DMS153 treated with DMSO at 0.1 percent for 48 hours (cell line): ENCODE data around the gene SERPINB6.
"Not testable (repeated sequence)": the region's sequence is repeated elsewhere in the genome, so short reads cannot be mapped to it uniquely, and the experiment has no call there.

Experiments used
- DNase-seq: peaks from one replicate; lab custom pipeline; 2025; ENCODE audit not compliant: unreplicated experiment; lab: John Stamatoyannopoulos, UW

Gene SERPINB6

GRCh38 chr6:2917065-2917464 is 54.3 kb downstream of the SERPINB6 start:
- DNase-seq: no peak

GRCh38 chr6:2916158-2916925 is 55.0 kb downstream of the SERPINB6 start:
- no peak for DNase-seq

DNA sequence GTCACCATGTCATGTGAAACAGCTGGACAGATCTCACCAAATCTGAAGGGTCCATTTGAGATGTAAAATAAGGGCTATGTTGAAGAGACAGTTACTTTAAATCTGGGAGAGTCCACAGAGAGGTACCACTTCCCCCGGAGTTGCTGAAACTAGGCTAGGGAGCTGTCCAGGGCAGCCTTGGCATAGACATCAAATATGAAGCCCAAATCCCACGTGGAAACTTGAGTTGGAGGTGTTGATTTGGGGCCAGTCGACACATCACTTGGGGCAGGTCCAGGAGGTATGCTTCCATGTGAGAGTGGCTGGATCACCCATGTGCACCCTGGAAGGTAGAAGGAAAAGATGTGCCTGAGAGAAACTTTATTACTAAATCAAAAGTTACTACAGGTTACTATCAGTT is 56.2 kb downstream of the SERPINB6 start:
- DNase-seq: no peak

- no peak for DNase-seq
Observed at GRCh38 chr6:2914318-2914660, 57.1 kb downstream of the SERPINB6 start.

- no peak for DNase-seq
Observed at GRCh38 chr6:2913621-2914317, 57.6 kb downstream of the SERPINB6 start.

DNA sequence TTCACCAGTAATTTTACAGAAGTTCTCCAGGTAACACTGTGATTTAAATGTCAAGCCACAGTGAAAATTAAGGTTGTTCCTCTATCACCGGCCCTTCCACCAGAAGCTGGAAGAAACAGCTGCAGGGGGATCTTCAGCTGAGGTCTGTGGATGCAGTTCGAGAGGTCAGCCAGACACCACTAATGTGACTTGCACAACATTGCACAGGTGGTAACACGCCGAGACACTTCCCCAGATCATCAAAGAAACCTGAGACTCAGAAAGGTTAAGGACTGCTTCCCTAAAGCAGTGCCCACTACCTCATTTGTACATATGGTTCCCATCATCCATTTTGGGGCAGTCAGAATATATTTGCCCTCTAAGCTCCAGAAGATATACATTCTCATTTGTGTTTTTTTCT is 60.2 kb downstream of the SERPINB6 start:
- DNase-seq: no peak

GRCh38 chr6:2909718-2910117 is 61.6 kb downstream of the SERPINB6 start:
- DNase-seq: no peak

- not testable (repeated sequence) for DNase-seq
Observed at GRCh38 chr6:2909051-2909606, 62.2 kb downstream of the SERPINB6 start.

GRCh38 chr6:2908516-2908915 is 62.9 kb downstream of the SERPINB6 start:
- DNase-seq: not testable (repeated sequence)

- DNase-seq: not testable (repeated sequence)
Observed at GRCh38 chr6:2903411-2904185, 67.8 kb downstream of the SERPINB6 start.

GRCh38 chr6:2901645-2902502 is 69.5 kb downstream of the SERPINB6 start:
- not testable (repeated sequence) for DNase-seq

- DNase-seq: no peak
Observed at GRCh38 chr6:2900821-2901644, 70.3 kb downstream of the SERPINB6 start.

DNA sequence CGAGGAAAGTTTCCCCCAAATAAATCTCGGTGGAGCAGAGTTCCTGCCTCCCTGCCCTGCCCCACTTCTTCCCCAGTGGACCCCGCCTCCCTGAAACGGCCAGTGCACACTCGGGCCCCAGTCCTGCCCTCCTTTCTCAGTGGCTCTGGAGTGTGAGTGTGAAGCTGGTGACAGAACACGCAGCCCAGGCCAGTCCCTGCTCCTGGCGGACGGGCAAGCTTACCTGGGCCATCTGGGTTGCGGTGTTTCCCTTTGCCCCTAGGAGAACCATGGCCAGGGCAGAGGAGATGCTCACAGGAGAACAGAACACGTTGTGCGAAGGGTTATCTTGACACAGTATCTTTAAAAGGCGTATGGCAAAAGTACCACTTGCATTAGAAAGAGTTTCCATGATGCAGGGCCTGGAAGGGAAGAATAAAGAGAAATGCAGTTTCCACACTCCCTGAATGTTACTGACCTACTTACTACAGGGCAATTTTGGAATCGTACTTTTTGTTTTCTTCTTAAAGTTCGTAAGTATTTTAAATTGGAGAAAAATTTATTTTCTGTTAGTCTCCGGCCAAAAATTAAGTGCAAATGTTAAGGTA is 71.1 kb downstream of the SERPINB6 start:
- DNase-seq: no peak

- no peak for DNase-seq
Observed at GRCh38 chr6:2899596-2899995, 71.8 kb downstream of the SERPINB6 start.
